Thyroid gland (tissue), 4 donors: ENCODE measurements around the gene AGTRAP.

Source experiments
- CTCF ChIP-seq, 6 experiments: fragments of 200-600 bp in 3 of 6; fragments of 450-650 bp in 3 of 6; sonication (generic) in 3 of 6; IDR thresholded peaks; one replicate each; pipeline ENCODE4 v1.5.1; 2016 to 2019; ENCODE audit warnings: antibody characterized with exemption in 6 of 6, mild to moderate bottlenecking in 2 of 6, inconsistent platforms in 1 of 6, moderate library complexity in 1 of 6
- POLR2A ChIP-seq, 2 donors: fragments of 450-650 bp; IDR thresholded peaks; one replicate each; pipeline ENCODE4 v1.6.1; 2017; ENCODE audit warnings: antibody characterized with exemption in 2 of 2, mild to moderate bottlenecking in 2 of 2, moderate library complexity in 1 of 2

GRCh38 chr1:11741919-11742558 lies 6.1 kb downstream of the AGTRAP start:
- no peak for TF ChIP-seq CTCF (IDR thresholded peaks at IDR 0.05)
- no peak for TF ChIP-seq POLR2A (IDR thresholded peaks at IDR 0.05)
